GM21723 (cell line): ENCODE measurements around the gene HOPX.
"Not testable (repeated sequence)": the region's sequence is repeated elsewhere in the genome, so short reads cannot be mapped to it uniquely, and the experiment has no call there.

Experiments
- ATAC-seq: cut with Tn5 transposase; IDR thresholded peaks from one replicate; pipeline ENCODE4 v1.9.1; 2021; ENCODE audit warnings: mild to moderate bottlenecking, moderate library complexity; ENCODE audit not compliant: unreplicated experiment

HOPX gene

DNA sequence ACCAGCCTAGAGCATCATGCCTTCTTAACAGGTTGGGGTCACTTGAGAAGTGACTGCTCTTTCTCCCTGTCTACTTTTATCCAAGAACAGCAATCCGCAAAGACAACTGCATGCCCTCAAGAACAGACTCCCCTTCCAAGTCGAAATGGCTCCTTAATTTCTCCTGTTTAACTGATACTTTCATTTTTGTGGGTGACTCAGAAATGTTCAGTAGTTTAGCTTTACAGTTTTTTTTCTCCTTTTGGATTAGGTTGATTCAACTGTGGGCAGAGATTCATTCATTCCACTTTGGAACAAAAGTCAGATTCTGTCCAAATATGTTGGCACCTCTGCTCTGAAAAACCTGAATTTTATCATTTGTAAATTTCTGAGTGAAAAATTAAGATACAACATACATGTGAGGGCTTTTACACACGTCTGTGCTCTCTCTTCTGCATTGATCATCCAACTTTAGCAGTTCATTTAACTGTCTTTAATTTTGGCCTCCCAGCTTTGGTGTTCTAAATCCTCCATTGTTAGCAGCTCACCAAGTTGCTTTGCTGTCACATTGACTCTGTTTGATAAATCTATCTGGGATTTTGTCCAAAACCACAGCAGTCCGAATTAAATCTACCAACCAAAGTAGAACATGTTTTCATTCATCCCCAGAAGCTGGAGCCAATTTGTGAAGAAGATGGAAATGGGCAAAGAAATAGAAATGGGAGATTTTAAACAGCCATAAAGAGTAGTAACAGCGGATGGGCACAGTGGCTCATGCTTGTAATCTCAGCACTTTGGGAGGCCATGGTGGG is 50.0 kb downstream of the HOPX start:
- ATAC-seq: no peak

DNA sequence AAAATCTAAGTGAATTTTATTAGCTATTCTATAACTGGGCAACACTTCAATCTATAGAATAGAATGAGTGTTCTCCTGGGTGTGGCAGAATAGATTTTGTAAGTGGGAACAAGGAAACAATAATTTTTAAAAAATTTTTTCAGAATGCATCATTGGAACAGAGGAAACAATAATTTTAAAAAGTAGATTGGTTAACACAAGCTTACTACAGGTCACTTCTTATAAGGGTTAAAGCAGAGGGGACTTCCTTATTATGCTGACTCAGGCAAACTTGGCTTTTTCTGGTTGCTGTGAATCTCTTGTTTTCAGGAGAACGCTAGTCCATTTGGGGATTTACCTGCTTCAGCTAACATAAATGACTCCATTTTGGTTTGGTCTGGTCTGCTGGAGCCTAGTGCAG is 52.5 kb downstream of the HOPX start:
- ATAC-seq: no peak

DNA sequence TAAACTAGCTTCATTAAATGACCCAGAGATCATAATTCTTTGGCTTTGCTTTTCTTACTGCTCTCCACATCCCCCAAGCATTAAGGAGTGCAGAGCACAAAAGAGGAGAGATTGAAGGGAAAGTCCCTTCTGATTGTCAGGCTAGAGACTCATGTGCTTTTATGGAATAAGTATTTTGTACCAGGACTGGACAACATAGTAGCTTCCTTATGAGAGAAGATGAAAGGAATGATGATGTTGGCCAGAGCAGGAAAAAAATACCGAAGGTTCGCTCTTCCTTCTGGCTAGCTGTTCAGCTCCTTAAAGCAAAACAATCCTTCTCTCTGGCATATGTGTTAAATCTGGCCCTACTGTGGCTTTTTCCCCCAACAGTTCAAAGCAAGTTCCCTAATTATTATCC is 53.1 kb downstream of the HOPX start:
- no peak for ATAC-seq

DNA sequence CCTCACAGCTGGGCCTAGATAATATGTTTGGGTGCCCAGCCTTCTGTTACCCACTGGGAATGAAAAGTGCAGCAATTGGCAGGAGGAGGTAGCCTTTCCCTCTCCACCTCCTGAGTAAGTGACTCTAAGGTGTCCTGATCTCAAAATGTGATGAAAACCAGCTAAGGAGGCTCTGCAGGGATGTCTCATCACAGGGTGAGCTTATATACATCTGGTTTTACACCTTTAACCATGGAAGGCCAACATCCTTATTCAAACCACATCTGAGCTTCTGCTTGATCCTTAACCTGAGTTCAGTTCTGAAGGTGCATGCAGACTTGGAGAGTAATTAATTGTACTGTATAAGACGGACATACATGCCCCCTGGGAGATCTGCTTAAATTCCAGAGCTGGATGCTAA is 53.7 kb downstream of the HOPX start:
- no peak for ATAC-seq

DNA sequence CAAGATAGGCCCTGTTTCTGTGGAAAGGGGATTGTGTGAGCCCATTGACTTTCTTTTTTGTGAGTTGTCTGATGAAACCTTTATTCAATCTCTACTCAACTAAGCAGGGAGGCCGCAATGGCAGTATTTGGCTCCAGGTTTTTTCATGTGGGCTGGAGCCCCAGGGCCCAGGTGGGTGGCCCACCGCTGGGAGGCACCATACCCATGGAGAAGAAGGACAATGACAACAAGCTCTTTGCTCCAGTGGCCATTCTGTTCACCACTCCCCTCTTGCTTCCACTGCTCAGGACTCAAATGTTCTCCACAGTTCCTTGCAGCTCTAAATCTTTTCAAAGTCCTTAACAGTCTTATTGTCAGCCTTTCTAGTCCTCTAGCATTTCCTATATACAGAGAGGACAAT is 54.1 kb downstream of the HOPX start:
- ATAC-seq: no peak

DNA sequence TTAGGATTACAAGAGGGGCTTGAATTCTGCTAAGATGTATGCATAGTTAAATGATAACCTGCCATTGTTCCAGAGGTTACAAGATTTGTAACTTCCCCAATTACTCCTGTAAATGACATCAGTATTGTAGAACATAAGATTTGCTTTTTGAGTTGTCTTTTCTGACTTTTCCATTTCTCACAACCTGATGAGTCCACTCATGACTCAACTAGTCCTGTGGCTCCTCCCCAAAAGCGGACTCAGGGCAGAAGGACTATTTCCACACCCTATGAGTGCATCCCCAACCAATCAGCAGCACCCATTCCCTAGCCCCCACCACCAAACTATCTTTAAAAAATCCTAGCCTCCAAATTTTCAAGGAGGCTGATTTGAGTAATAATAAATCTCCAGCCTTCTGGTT is 54.7 kb downstream of the HOPX start:
- ATAC-seq: no peak

DNA sequence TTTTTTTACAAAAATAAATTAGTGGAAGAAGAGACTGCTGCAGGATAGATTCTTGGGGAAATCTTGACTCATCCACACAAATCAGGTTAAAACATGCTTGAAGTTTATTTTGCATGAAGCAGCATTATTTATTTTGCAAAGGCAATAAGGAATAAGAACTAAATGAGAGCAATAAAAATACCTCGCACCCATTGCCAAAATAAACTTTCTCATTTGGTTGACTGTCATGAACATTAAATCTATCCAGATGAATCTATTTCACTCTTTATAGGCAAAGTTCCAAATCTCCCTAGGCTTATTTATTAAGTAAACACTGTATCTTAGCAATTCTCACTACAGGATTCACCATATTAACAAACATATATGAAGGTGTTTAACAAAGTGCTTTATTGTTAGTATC is 58.9 kb downstream of the HOPX start:
- ATAC-seq: no peak

DNA sequence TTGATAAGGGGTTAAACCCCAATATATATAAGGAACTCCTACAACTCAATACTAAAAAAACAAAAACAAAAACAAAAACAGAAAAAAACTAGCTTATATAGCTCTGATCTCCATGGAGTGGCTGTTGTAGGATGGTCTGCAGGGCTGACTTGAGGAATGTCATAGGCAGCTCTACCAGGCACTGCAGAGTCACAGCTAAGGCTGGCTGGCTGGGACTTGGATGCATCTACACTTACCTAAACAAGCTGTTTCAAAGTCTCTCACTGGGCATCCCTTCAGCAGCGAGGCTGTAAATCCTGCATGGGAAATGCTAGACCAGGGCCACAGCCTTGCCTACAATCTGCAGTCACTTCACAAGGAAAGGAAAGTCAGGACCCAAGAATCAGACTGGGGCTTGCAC is 61.3 kb downstream of the HOPX start:
- no peak for ATAC-seq

DNA sequence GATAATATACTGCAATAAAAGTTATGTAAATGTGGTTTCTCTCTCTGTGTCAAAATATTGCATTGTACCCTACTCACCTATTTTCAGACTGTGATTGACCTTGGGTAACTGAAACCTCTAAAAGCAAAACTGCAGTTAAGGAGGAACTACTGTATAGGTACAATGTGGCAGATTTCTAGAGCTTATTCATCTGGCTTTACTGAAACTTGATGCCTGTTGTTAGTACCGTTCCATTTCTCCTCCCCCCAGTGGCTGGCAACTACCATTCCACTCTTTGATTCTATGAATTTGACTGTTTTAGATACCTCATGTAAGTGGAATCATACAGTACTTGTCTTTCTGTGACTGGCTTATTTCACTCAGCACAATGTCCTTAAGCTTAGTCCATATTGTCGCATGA is 61.9 kb downstream of the HOPX start:
- no peak for ATAC-seq

DNA sequence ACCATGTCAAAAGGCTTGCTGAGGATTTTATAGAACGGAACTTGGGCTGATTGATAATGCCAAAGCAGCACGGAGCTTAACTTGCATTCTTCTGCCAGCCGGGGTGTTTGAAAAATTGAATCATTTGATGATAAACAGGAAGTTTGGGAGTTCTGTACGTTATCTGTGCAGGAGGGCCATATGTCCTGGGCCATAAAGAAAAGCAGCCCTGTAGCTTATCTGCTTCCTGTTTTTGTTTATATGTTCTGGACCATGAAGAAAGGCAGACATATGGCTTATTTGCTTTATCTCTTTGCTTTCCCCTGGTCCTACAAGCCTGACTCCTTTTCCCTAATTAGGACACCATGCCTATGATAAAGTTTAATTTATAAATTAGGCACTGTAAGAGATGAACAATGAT is 62.4 kb downstream of the HOPX start:
- ATAC-seq: no peak

DNA sequence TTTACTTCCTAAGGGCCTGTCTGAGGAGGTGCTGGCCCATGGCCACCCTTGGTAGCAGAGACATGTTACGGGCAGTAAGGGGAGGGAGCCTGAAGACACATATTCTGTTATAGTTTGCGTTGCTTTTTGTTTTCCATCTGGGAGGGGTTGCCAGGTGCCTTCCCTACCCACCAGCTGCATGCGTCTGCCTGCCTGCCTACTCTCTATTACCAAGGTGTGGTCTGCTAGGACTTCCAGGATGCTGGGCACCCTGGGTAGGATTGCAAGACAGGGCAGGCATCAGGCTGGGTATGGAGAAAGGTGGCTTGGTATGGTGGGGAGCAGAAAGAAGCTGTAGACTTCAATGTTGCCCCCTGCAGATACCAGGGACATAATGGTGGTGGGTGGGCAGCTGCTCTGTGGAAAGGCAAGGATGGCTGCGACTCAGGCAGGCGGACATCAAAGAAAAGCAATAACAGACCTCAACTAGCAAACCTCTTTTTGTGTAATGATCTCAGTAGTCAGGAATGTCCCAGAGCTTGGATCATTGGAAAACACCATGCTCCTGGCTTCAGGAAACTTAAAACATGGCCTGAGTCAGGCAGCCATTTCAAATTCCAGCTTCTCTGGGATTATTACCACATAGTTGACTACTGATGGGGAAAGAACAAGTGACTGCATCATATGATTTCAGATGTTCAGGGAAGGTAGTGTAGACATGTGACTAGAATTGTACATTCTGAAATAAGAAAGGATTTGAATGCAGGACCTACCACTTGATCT is 67.8 kb downstream of the HOPX start:
- ATAC-seq: no peak

DNA sequence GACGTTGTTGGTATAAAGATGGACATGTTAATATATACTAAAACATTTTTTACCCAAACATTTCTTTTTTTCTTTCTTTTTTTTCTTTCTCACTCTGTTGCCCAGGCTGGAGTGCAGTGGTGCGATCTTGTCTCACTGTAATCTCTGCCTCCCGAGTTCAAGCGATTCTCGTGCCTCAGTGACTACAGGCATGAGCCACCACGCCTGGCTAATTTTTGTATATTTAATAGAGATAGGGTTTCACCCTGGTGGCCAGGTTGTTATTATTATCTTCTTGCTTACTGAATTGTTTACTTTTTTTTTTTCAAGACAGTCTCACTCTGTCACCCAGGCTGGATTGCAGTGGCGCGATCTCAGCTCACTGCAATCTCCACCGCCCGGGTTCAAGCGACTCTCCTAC is 68.8 kb downstream of the HOPX start:
- no peak for ATAC-seq

DNA sequence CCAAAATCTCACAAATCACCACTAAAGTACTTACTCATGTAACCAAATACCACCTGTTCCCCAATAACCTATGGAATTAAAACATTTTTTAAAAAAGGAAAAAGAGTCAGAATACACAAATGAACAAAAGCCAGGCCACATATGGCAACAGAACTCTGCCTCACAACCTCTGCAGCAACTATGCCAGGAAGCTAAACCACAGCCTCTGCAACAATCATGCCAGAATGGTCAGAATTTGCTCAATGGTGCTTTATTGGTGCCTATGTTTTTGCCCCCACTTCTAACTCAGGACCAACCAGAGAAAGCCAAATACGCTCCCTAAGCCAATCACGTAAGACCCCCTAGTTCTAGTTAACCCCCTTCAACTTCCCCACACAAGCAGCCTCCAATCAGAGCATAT is 69.6 kb downstream of the HOPX start:
- ATAC-seq: no peak

DNA sequence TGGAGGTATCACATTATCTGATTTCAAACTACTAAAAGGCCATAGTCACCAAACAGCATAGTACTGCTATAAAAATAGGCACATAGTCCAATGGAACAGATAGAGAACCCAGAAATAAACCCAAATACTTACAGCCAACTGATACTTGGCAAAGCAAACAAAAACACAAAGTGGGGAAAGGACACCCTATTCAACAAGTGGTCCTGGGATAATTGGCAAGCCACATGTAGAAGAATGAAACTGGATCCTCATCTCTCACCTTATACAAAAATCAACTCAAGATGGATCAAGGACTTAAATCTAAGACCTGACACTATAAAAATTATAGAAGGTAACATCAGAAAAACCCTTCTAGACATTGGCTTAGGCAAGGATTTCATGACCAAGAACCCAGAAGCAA is 70.9 kb downstream of the HOPX start:
- not testable (repeated sequence) for ATAC-seq

DNA sequence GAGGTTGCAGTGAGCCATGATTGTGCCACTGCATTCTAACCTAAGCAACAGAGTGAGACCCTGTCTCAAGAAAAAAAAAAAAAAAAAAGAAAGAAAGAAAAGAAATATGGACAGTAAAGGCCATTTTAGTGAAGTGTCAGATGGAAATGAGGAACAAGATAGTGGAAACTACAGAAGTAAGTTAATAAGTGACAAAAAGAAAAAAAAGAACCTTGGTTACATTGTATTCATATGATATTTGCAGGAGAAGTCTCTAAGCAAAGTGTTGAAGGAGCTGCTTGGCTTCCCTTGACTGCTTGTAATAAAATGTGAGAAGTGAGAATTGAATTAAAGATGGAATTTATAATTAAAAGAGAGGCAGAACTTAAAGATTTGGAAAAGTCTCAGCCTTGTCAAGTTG is 73.2 kb downstream of the HOPX start:
- no peak for ATAC-seq

DNA sequence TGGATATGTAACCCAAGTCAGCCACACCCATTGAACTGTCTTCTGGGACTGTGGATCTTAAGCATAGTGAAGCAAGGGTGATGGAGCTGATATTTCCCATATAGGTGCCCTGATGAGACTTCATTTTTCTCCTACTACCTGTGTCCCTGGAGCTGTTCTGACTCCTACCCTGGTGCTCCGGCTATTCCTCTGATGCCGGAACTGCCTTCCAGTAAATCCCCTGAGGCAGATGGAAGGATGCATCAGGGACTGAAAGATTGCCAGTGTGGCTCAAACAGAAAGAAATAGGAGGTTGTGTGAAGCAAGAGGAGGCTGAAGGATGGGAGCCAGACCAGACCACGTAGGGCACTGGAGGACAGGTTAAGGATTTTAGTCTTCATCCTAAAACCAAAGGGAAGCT is 74.7 kb downstream of the HOPX start:
- ATAC-seq: no peak

DNA sequence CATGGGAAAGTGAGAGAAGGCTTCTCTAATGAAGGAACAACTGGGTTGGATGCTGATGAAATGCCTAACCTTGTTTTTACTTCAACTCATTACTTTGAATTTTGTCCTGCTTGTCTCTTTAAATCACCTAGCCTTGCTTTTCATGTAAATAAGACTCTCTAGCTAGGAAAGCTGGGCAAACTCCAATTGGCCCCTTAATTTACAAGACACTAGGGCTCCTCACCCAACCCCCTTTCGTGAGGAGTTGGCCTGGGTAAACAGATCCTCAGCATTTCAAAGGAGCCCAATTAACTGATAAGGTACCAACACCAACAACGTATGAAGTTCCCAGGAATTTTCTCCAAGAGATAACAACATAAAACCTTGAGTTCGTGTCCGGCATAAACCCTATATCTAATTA is 75.6 kb downstream of the HOPX start:
- ATAC-seq: not testable (repeated sequence)

DNA sequence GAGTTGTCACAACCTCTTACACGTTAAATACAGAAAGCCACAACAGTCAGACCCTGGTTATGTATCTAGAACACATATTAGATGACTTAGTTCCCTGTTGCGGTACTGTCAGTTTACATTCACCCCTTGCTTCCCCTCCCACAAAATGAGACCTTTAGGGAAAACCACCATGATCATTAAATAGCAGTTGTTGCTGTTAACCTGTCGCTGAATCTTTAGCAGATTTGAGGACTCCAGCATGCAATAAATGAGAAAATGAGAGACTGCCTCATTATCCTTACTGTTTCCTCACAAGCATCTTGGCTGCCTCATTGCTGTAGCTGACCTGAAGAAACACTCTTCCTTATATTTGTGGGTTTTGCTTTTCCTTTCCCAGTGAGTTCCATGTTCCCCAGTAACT is 77.8 kb downstream of the HOPX start:
- no peak for ATAC-seq
